ENCODE measurements around the gene ALDH3A1.

DNA sequence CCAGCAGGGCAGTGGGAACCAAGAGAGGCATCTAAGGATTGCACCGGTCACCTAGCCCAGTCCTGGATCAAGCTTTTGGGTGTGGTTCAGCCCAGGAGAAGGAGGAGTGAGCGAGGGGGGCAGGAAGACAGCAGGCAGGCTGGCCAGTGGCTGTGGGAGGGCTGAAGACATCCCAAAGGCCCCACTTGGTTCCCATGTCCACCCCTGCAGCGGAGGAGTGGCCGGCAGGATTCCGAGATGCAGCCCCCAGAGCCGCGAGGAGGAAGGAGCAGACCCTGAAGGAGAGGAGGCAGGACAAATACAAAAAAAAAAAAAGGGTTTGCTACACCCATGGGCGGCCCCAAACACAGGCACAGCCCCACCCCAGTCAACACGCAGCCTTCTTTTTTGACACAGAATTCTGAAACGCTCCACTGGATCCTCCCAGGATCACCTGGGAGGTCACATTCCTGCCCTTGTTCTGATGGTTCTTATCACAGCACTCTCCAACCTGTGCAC, 30.6 kb downstream of the ALDH3A1 start:
- no peak for TF ChIP-seq POLR2AphosphoS5 (IDR thresholded peaks at IDR 0.05)
- TF ChIP-seq, protein P1, sequence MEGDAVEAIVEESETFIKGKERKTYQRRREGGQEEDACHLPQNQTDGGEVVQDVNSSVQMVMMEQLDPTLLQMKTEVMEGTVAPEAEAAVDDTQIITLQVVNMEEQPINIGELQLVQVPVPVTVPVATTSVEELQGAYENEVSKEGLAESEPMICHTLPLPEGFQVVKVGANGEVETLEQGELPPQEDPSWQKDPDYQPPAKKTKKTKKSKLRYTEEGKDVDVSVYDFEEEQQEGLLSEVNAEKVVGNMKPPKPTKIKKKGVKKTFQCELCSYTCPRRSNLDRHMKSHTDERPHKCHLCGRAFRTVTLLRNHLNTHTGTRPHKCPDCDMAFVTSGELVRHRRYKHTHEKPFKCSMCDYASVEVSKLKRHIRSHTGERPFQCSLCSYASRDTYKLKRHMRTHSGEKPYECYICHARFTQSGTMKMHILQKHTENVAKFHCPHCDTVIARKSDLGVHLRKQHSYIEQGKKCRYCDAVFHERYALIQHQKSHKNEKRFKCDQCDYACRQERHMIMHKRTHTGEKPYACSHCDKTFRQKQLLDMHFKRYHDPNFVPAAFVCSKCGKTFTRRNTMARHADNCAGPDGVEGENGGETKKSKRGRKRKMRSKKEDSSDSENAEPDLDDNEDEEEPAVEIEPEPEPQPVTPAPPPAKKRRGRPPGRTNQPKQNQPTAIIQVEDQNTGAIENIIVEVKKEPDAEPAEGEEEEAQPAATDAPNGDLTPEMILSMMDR (IDR thresholded peaks at IDR 0.05): no peak
- TF ChIP-seq EP300 (IDR thresholded peaks at IDR 0.05): no peak
- TF ChIP-seq POLR2A (IDR thresholded peaks at IDR 0.05): no peak

Measured in suprapubic skin (tissue), 4 donors.